ENCODE data around the gene TMPRSS2. TPM values are rescaled to one million over a fixed set of nuclear protein-coding genes. Genes with fewer than 3 reads are reported as not detected.

The TMPRSS2 gene
- total RNA-seq, 1 donor from 2014 or later, result 83.6 TPM

DNA sequence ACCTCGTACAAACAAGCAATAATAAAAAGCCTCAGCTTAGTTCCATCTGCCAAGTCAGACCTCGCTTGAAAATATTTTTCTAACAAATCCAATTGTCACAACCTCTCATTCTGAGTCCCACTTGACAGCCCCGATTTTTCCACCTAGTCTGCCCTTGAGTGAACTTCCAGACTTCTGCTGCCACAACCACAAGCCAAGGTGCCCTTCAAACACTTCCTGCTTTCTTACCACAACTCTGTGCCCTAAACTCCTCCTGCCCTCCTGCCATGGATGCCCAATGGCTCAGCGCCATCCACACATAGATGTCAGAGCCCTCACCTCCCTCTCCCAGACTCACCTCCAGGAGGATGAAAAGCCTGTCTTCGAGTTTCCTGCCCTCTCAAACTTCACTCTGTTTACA lies 3.9 kb downstream of the TMPRSS2 start:
- Histone ChIP-seq H3K36me3 (no peaks in the 10 kb centered on the region), H3K27ac (no peak overlapping the region), H3K4me3 (no peak overlapping the region), H3K4me1 (peaks cover 6% of the 10 kb centered on the region), H3K9me3 (no peaks in the 10 kb centered on the region), H3K27me3 (peaks cover 39% of the 10 kb centered on the region)
- intact Hi-C loops (cut with DNase I), result no loop called here
- TF ChIP-seq, protein P1, sequence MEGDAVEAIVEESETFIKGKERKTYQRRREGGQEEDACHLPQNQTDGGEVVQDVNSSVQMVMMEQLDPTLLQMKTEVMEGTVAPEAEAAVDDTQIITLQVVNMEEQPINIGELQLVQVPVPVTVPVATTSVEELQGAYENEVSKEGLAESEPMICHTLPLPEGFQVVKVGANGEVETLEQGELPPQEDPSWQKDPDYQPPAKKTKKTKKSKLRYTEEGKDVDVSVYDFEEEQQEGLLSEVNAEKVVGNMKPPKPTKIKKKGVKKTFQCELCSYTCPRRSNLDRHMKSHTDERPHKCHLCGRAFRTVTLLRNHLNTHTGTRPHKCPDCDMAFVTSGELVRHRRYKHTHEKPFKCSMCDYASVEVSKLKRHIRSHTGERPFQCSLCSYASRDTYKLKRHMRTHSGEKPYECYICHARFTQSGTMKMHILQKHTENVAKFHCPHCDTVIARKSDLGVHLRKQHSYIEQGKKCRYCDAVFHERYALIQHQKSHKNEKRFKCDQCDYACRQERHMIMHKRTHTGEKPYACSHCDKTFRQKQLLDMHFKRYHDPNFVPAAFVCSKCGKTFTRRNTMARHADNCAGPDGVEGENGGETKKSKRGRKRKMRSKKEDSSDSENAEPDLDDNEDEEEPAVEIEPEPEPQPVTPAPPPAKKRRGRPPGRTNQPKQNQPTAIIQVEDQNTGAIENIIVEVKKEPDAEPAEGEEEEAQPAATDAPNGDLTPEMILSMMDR (IDR thresholded peaks at IDR 0.05), result no peak
- ATAC-seq, result no peak
- no peak for DNase-seq

DNA sequence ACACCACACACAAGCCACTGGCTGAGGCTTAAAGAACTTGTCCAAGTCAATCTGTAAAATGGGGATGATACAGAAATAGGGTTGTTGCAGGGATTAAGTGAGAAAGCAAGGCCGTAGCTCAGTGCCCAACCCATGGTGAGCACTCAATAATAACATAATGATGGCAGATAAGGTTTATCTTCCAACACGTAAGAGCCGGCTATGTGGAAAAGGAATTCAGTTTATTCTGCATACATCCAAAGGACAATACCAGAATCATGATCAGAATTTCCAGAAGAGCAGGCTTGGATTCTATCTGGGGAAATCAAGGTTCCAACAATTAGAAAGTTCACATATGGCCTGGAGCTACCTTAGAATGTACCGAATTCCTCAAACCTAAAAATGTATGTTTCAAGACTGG lies 4.6 kb downstream of the TMPRSS2 start:
- peaks cover 6% of the 10 kb centered on the region for H3K4me1 ChIP-seq
- no peak for ATAC-seq
- H3K4me3 ChIP-seq, result no peak overlapping the region
- H3K27me3 ChIP-seq, result peaks cover 36% of the 10 kb centered on the region
- intact Hi-C loops (cut with DNase I), result no loop called here
- no peak overlapping the region for H3K27ac ChIP-seq
- TF ChIP-seq, protein P1 (IDR thresholded peaks at IDR 0.05), result no peak
- no peaks in the 10 kb centered on the region for H3K36me3 ChIP-seq
- DNase-seq, result no peak
- H3K9me3 ChIP-seq, result no peaks in the 10 kb centered on the region

DNA sequence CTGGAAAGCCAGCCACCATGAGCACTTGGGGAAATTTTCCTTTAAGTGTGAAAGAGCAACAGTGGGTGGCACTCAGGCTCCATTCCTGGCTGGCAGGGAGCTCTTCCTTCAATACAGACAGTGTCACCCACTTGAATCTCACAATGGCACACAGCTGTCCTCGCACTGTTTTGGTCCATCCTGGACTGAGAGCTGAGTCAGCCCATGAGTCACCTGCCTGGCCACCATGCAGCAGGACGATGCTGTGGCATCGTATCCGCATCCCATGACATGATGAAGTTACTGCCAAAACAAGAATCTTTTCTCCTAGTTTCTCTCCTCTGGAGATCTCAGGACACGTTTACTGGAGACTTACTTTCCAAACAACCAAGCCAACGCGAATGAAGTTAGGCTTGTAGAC lies 6.0 kb downstream of the TMPRSS2 start:
- TF ChIP-seq, protein P1 (IDR thresholded peaks at IDR 0.05), result no peak

DNA sequence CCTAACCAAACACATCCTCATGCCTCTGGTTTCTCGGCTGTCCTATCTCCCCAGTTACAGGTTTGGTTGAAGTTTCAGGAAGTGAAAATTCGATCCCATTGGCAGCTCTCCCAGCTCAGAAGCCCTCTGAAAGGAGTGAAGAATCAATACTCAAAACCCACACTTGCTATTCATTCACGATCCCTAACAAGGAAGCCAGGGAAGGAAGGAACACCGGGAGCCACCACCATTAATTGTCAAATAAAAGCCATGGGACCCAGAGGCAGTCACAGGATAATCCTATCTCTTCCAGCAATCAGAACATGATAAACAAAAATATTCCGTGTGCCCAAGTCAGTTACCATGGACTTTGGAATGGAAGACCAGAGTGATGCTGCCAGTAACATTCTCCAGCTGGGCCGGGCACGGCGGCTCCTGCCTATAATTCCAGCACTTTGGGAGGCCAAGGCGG lies 7.0 kb downstream of the TMPRSS2 start:
- no peak for ATAC-seq

More for the DNA sequence above, 6.0 kb downstream of the TMPRSS2 start:
- ATAC-seq (no peak), DNase-seq (no peak)
- no peak overlapping the region for H3K4me3 ChIP-seq
- peaks cover 22% of the 10 kb centered on the region for H3K27me3 ChIP-seq
- intact Hi-C loops (cut with DNase I), result no loop called here
- no peak overlapping the region for H3K27ac ChIP-seq
- H3K9me3 ChIP-seq, result no peaks in the 10 kb centered on the region
- no peaks in the 10 kb centered on the region for H3K36me3 ChIP-seq
- H3K4me1 ChIP-seq, result peaks cover 3% of the 10 kb centered on the region

DNA sequence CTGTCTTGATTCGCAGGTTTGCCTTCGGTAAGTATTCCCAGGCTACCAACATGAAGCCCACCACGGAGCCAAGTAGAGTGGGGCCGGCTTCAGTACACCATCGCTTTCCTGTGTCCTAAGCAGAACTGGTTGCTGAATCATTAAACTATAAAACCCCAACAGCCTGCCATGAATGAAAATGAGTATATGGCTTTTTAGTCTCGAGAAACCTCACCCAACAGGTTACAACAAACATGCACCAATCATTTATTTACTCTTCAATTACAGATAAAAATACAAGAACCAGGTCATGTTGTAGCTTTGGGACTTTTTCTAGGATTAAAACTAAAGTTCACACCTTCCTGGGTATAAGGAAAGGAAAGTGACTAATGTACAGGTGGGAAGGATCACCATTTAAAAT lies 7.6 kb downstream of the TMPRSS2 start:
- ATAC-seq, result no peak
- Histone ChIP-seq H3K27ac (no peak overlapping the region), H3K36me3 (no peaks in the 10 kb centered on the region), H3K4me3 (no peak overlapping the region), H3K4me1 (peaks cover 3% of the 10 kb centered on the region), H3K27me3 (peaks cover 9% of the 10 kb centered on the region), H3K9me3 (no peaks in the 10 kb centered on the region)
- TF ChIP-seq, protein P1 (IDR thresholded peaks at IDR 0.05), result no peak
- no peak for DNase-seq
- intact Hi-C loops (cut with DNase I), result no loop called here

More for the DNA sequence above, 7.0 kb downstream of the TMPRSS2 start:
- Histone ChIP-seq H3K4me3 (no peak overlapping the region), H3K27me3 (peaks cover 15% of the 10 kb centered on the region), H3K4me1 (peaks cover 3% of the 10 kb centered on the region), H3K27ac (no peak overlapping the region), H3K36me3 (no peaks in the 10 kb centered on the region), H3K9me3 (no peaks in the 10 kb centered on the region)
- TF ChIP-seq, protein P1 (IDR thresholded peaks at IDR 0.05), result no peak
- intact Hi-C loops (cut with DNase I), result no loop called here
- DNase-seq, result no peak

DNA sequence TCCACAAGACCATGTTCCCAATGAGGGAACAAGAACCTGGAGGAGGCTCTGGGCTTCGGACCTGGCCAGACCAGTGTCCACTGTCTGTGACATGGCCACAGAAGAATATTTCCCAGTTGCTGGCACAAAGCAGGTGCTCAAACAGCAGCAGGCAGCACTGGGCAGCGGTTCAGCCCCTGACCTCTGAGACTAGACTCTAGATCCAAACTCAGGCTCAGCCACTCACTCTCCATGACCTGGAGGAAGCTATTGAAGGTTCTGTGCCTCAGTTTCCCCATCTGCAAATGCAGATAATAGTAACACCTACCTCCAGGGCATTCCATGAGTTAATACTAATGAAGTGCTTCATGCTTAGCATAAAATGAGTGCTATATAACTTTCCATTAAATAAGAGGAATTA lies 8.0 kb downstream of the TMPRSS2 start:
- DNase-seq, result no peak
- no peaks in the 10 kb centered on the region for H3K36me3 ChIP-seq
- no peak for ATAC-seq
- peaks cover 3% of the 10 kb centered on the region for H3K4me1 ChIP-seq
- H3K27ac ChIP-seq, result no peak overlapping the region
- H3K4me3 ChIP-seq, result no peak overlapping the region
- intact Hi-C loops (cut with DNase I), result no loop called here
- no peaks in the 10 kb centered on the region for H3K9me3 ChIP-seq
- peaks cover 4% of the 10 kb centered on the region for H3K27me3 ChIP-seq
- TF ChIP-seq, protein P1 (IDR thresholded peaks at IDR 0.05), result no peak
